ENCODE data around the gene LRPPRC.

LRPPRC gene

GRCh38 chr2:43905871-43906270 lies 89.9 kb downstream of the LRPPRC start:
- no peak for DNase-seq

- DNase-seq: no peak
Observed at GRCh38 chr2:43905371-43905803, 90.4 kb downstream of the LRPPRC start.

DNA sequence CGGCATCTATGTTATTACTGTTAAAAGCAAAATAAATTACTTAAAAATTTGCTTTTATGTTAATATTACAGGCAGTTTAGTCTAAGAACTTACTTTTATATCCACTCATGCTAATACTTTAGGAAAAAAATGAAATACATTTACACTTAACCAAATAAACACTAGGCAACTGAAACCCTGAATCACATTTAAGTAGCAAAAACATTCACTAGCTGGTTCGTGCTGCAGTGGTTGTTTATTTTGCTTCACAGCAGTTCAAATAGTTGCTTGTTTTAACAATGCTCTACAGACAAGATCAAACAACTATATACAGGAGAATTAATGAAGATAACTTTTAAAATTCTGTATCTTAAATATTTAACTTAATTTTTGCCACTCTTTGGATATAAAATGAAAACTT lies 96.2 kb downstream of the LRPPRC start:
- no peak for DNase-seq

GRCh38 chr2:43898838-43899346 lies 96.9 kb downstream of the LRPPRC start:
- no peak for DNase-seq

DNA sequence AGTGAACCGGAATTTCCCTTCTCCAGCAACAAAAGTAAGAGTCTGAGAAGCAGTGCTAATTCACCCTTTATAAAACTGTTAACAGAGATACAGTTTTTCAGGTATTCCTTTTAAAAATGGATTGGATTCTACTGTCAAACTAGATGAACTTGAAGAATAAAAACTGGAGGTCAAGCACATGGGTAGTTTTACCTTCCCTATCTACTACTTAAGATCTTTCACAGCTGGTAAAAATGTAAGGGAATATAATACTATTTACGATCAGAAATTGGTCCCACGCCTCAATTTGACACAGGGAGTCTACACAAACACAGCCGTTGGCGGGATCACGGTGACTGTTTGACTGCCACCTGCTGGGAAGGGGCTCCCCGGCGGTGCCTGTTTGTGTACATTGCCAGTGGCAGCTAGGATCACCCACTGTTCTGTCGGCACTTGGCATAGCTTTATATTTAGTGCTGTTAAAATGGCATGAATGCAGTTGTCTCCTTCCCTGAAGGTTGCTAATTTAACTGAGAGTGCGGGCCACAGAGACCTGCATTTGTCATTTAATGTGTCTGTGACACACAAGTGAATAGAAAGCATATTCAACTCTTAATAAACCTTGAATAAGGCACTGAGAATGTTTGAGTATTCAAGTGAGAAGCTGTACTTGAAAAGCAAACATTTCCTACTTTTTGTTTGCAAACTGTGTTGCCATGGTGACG lies 97.5 kb downstream of the LRPPRC start:
- no peak for DNase-seq

DNA sequence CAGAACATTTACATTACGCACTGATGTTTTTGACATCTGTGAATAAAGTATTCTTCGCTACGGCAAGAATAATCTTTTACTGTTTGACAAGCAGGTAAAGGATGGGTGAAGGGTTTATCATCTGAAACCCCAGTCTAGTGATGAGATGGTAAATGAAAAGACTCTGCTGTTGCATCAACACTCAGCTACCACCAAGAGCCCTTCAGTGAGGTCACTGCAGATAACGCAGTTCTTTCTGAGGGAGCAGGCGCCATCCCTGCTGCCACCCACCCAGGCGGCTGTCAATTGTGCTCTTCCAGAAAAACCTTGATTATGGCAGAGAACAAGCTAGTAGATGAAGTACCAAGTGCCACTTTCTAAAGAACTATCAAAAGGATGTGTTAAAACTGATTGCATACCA lies 98.3 kb downstream of the LRPPRC start:
- DNase-seq: no peak

DNA sequence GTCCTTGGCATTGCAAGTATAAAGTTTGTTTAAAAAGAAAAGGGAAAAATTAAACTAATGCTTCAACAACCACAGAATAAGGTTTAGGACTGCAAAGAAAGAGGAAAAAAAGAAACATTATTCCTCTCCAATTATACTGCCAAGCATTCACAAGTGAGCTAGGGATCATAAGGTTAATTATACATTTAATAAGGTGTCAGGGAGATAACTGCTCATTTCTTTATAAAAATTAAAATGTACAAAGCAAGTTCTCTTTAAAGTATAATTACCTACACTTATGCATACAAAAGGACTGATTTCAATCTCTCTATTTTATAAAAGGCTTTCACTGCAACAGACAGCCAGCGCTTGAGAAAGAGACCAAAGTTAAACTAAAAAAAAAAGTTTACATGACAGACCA lies 98.9 kb downstream of the LRPPRC start:
- no peak for DNase-seq

DNA sequence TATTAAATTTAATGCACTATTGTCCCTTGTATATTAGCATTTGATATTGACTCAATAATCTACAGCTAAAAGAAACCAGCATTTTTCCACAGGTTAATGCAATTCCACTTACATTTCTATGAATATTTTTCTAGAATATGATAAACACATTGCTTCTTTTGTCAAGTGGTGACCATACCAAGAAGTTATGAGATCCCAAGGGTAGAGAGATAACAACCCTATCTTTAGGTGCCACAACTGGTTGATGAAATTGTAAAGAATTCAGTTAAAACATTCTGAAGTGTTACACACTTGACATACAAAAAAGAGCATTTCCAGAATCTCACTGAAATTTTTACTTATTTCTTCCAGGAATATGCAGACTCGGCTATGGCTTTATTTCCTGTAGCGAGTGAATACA lies 101.0 kb downstream of the LRPPRC start:
- no peak for DNase-seq

DNA sequence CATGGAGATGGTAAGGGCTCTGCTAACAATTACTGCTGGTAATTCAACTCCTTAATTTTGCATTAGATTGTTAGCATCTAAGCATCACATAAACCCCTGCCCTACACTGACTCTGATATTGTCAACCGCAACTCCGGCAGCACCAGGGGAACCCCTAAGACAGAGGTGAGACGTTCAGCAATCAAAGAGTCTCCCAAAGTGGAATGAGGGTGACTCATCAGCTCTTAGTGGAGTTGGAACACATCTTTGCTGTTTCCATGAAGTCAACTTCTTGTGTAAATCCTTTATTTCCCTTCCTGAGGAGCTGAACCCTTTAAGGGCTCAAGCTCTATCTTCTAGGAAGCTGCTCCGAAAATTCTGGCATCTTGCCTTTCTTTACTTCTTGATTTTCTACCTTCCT lies 104.9 kb downstream of the LRPPRC start:
- no peak for DNase-seq

DNA sequence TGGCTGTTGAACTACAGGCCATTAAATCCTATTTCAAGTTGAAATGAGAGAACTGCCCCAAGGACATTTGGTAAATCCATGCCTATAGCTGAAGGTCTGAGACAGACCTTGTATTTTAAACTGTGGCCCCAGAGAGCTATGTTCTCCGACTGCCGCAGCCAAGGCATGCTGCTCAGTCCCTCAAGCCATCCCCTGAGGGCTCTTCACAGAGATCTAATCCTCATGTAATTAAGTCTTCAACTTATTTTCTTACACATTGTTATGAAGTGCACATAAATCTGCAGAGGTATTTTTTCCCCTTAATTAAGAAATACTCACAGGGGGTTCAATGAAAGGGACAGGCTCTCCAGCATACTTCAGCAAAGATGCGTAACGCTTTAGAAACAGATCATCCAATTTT lies 106.4 kb downstream of the LRPPRC start:
- no peak for DNase-seq

DNA sequence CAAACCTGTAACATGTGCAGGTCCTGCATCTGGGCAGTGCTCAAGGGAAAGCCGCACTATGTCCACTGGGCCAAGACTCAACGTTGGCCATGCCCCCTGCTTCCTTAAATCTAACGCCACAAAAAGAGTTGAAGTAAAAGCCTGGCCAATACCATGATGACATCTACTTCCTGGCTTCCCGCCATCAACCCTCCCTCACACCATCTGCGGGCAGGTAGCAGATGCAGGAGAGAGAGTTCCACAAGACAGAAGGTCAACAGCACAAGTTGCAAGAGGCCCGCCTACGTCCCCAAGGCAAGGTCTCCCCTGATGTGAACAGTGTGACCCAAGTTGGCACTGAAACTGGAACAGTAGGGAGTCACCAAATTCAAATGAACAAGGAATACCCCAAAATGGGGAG lies 108.6 kb downstream of the LRPPRC start:
- DNase-seq: no peak

DNA sequence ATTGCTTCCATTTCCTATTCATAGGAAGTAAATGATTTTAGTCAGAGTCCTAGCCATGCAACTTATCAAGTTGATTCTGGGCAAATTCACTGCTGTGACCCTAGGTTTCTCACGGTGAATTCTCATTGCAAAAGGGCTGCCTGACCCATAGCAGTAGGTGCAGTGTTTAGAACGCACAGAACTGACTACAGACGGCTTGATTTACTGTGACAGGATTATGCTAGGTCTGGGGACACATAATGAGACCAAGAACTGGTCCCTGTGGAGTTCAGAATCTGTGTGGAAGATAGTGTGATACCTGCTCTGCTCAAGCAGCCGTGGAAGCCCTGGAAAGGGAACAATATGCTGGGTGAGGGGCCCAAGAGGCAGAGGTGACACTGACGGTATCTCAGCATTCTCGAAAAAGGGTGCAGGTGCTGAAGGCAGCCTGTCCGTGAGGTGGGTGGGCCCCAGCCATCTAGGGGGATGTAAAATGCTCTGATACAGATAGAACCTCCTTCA lies 110.6 kb downstream of the LRPPRC start:
- DNase-seq: no peak

- DNase-seq: no peak
Observed at GRCh38 chr2:43884689-43885088, 111.1 kb downstream of the LRPPRC start.

DNA sequence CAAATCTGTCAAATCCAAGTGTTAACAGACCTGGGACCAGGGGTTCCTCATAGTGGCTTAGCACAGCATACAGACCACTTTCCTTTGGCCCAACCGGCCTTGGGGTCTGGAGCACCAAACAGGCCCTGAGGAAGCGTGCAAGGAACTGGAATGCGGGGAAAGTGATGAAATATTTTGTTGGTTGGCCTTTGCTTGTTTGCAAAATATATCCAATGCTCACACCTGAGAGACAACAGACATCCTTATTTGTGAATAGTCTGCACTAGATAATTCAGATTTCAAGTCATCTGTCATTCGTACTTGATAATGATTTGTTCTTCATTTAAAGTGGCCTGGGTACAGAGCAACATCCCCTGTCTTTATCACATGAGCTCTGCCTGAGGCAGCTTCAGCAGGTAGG lies 113.5 kb downstream of the LRPPRC start:
- DNase-seq: no peak

DNA sequence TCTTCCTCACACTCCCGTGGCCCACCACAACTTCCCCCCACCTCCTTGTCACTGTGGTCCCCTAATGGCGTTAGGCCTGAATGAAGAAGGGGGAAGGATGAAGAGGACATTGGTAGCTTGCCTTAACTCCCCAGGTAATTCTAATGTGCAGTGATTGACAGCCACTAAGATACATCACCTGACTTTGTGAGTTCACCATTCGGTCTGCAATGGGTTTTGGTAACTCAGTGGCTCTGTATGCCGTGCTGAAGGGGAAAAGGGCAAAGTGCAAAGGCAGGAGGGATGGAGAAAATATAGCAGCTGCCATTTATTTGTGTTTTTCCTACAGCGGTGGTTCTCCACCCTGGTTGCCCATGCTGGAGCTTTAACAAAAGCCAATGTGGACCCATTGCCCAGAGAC lies 114.8 kb downstream of the LRPPRC start:
- DNase-seq: no peak

GRCh38 chr2:43880471-43880870 lies 115.3 kb downstream of the LRPPRC start:
- no peak for DNase-seq

DNA sequence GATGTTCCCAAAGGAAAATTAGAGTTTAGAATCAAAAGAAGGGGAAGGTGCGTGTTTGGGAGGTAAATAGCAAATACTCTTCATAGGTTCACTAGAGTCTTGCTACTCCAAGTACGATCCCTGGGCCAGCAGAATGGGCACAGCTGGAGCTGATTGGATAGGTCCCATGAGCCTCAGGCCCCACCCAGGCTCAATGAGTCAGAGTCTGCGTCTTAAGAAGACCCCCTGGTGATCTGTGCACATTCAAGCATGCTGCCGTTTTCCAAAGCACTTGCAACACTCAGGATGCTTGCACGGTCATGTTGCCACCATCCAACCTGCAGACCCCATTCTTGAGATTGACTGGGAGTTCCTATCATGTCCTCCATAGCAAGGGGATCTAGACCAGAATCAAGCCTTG lies 116.5 kb downstream of the LRPPRC start:
- no peak for DNase-seq

DNA sequence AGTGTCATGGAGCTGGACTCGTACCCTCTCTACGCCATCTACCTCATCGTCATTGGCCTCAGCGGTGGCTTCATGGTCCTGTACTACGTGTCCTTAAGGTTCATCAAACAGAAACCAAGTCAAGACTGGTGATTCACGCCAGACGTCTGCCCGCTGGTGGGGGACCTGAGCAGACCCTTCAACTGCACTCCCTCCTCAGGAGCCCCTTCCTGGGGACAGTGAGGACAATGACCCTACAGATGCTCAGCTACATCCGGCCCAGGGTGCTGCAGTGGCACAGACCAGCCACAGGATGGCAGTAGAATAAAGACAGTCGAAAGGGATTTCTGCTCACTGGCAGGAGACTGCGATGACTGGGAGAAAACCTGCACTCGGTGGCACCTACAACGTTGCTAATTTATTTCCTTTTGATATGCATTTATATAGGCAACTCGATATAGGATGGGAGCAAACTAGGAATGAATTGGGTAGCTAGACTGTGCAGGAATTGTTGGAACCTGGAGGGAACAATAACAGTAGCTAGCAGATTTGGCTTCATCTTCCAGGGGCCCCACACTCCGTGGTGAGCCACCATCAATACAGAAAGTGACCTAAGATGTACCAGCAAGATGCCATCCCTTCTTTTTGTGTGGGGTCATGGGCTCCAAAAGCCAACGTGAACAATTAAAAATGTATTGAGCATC lies 117.9 kb downstream of the LRPPRC start:
- DNase-seq: peak; percentile 83

GRCh38 chr2:43874776-43875451 lies 120.9 kb downstream of the LRPPRC start:
- DNase-seq: no peak

DNA sequence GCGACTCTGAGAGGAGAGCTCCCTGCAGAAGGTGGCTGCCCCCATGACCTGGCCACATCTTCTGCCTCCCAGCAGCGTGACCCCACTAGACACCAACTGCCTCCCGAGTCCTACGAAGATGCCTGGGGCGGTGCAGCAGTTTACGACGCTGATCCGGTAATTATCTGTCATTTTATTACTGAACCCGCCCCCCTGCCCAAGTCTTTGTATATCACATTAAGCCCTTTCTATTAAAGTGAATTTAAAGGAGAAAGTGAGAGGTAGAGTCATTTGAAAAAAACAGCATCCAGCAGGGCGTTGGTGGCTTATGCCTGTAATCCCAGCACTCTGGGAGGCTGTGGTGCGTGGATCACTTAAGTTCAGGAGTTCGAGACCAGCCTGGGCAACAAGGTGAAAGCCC lies 123.6 kb downstream of the LRPPRC start:
- DNase-seq: no peak

- DNase-seq: no peak
Observed at GRCh38 chr2:43855292-43855691, 140.5 kb downstream of the LRPPRC start.

DNA sequence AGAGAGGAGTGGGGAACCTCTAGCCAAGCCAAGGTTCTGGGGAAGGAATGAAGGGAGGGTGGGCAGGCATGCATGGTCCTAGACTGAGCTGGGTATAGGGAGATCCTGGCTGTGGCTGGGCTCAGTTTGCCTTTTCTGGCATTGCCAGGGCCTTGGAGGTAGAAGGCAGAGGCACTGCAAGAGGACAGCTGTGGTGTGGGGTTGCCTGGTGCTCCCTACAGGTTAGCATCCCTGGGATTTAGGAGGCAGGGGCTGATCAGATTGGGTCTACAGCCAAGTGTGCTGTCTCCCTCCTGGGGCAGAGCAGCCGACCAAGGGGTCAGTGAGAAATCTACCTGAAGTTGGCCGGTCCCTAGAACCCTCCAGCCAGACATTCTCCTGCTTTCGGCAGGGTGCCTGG lies 141.1 kb downstream of the LRPPRC start:
- DNase-seq: no peak

DNA sequence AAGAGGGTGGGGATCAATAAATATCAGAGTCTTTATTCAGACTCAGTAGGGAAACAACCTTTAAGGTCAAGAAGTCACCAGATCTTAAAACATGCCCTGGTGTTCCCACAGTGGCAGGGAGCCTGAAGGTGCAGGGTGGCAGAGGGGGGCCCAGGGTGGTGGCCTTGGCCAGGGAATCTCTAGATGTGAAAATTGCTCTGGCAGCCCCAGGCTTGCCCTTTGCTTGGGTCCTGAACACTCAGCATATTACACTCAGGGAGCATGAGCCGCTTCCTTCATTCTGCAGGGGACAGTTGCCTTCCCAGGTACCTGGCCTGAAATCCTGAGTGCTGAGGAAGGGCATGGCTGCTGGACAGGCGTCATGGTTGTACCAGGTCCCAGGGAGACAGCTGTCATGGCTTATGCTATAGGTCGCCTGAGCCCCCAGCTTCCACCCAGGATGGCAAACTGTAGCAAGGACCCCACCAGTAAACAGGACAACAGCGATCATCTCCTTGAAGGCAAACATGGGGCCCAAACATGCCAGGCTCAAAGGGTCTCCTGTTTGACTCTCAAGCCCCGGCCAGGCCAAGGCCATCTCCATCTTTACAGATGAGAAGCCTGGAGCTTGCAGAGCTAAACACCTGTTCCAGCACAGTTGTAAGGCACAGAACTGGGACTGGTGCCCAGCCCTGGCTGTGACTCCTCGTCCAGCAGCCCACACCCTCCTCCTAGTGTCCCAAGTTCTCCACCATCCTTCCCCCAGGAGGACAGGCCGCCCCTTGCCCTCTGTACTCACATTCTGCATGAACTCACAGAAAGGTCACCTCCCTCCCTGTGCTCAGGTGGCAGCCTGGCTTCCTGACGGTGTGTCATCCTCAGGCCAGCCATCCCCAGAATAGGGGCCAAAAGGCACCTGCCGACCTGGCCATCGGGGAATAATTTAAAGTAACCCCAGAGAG lies 142.4 kb downstream of the LRPPRC start:
- no peak for DNase-seq

Data from activated CD4-positive, alpha-beta T cell treated with anti-CD3 and anti-CD28 coated beads for 48 hours (primary cell).